Fibroblast of lung (primary cell): ENCODE results near the gene CNNM2. TPM values are rescaled to one million over a fixed set of nuclear protein-coding genes. Genes with fewer than 3 reads are reported as not detected.

Source experiments
- DNase-seq, 2 donors: peaks; one replicate each; pipeline versions ENCODE4 v3.0.0 to v3.0.0-alpha.2; 2010; ENCODE audit warnings: low read depth in 2 of 2
- H2AFZ ChIP-seq: 2 replicates; pipeline ENCODE4 v1.5.1; 2012; ENCODE audit warnings: low read length, control low read depth, inconsistent platforms
- H3K27ac ChIP-seq: 2 replicates; pipeline ENCODE4 v1.5.1; 2011; ENCODE audit warnings: low read length, control low read depth; ENCODE audit not compliant: insufficient read depth
- H3K27me3 ChIP-seq: 2 replicates; pipeline ENCODE4 v1.5.1; 2011; ENCODE audit warnings: mild to moderate bottlenecking, low read length; ENCODE audit not compliant: control insufficient read depth, insufficient read depth
- H3K36me3 ChIP-seq: 2 replicates; pipeline ENCODE4 v1.5.1; 2011; ENCODE audit warnings: low read length; ENCODE audit not compliant: control insufficient read depth, insufficient read depth
- H3K4me1 ChIP-seq: 2 replicates; pipeline ENCODE4 v1.5.1; 2011; ENCODE audit warnings: low read length; ENCODE audit not compliant: control insufficient read depth, insufficient read depth; ENCODE audit errors: extremely low read depth
- H3K4me2 ChIP-seq: 2 replicates; pipeline ENCODE4 v1.5.1; 2011; ENCODE audit warnings: low read length, control low read depth; ENCODE audit not compliant: insufficient read depth; ENCODE audit errors: extremely low read depth
- H3K4me3 ChIP-seq, 4 experiments: fragments of 200-600 bp in 1 of 4; sonication (generic) in 1 of 4; replicated peaks in 1 of 4; 2 replicates each; pipeline ENCODE4 v1.5.1; 2011 to 2016; ENCODE audit warnings: low read length in 4 of 4, low read depth in 3 of 4, mild to moderate bottlenecking in 3 of 4, control low read depth in 2 of 4, inconsistent platforms in 1 of 4, mixed read lengths in 1 of 4; ENCODE audit not compliant: insufficient read depth in 1 of 4; ENCODE audit errors: control extremely low read depth in 1 of 4
- H3K79me2 ChIP-seq: 2 replicates; pipeline ENCODE4 v1.5.1; 2012; ENCODE audit warnings: mild to moderate bottlenecking, low read length, inconsistent platforms; ENCODE audit not compliant: control insufficient read depth, insufficient read depth
- H3K9ac ChIP-seq: 2 replicates; pipeline ENCODE4 v1.5.1; 2011; ENCODE audit warnings: mild to moderate bottlenecking, low read length, control low read depth; ENCODE audit not compliant: insufficient read depth
- H3K9me3 ChIP-seq: 2 replicates; pipeline ENCODE4 v1.5.1; 2012; ENCODE audit warnings: low read depth, low read length; ENCODE audit not compliant: control insufficient read depth, insufficient read depth
- H4K20me1 ChIP-seq: 2 replicates; pipeline ENCODE4 v1.5.1; 2011; ENCODE audit warnings: low read length; ENCODE audit not compliant: control insufficient read depth, insufficient read depth; ENCODE audit errors: extremely low read depth
- EZH2 ChIP-seq: IDR thresholded peaks from 2 replicates; pipeline ENCODE4 v1.5.1; 2012; ENCODE audit warnings: low read length, control low read depth, mild to moderate bottlenecking; ENCODE audit errors: missing control alignments
- polyA plus RNA-seq, 2 donors: library from polyadenylated mRNA; depleted of rRNA in 1 of 2; stranded (reverse) in 1 of 2; unstranded in 1 of 2; fragments of >200 nt; gene quantifications; 2 replicates each; pipeline ENCODE4 v1.2.1, GENCODE V29; 2011 to 2012; ENCODE audit warnings: missing spikeins in 1 of 2
- total RNA-seq: library from RNA; depleted of rRNA; stranded (reverse); fragments of >200 nt; gene quantifications from 2 replicates; pipeline ENCODE4 v1.2.1, GENCODE V29; 2014
- TF ChIP-seq, protein P1 (sequence below), 2 donors: IDR thresholded peaks in 1 of 2; conservative IDR thresholded peaks in 1 of 2; 1 replicate in 1 of 2; 2 replicates in 1 of 2; pipeline ENCODE4 v1.5.1; 2011 to 2012; ENCODE audit warnings: low read length in 2 of 2, control low read depth in 1 of 2, inconsistent platforms in 1 of 2, low read depth in 1 of 2, mild to moderate bottlenecking in 1 of 2

Gene CNNM2
- total and polyA plus RNA-seq, 2 donors (not counting 1 experiment from before 2014, with no cell fraction given), result 3.4 to 6.1 TPM

DNA sequence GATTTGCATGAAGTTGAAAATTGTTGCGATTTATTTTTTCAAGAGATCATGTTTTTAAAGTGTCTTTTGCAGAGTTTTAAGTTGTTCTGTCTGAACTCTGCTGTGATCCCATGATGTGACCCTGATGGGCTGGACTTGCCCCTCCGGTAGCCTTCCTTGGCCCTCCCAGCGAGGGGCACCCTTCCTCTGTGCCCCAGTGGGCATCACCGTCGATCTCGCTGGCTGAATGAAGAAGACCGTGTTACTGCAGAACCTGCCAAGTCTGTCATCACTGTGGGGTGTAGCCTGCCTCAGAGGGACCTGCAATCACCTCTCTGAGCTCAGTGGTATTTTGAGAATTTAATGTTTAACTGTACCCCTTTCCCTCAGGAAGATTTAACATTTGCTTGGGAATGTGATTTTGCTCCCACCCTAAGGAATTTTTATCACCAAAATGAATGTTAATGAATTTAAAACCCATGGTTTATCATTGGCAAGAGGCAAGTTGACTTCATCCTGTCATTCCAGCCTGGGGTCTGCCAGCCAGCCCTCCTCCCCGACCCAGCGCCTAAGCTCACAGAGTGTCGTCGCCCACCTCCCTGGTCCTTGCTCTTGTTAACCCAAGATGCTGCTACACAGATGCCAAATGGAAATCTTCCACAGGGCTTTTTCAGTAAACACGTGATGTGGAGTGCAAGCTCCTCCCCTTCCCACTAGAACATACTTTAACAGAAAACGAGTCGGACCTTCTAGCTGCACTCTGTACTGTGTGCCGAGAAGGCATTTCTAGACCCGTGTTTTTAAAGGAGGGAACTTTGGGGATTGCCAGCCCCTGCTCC, 159.6 kb downstream of the CNNM2 start:
- H3K4me2 ChIP-seq, result no peak overlapping the region
- no peak overlapping the region for H3K9ac ChIP-seq
- no peaks in the 10 kb centered on the region for H3K4me1 ChIP-seq
- no peak overlapping the region for H2AFZ ChIP-seq
- no peak overlapping the region for H3K27ac ChIP-seq
- DNase-seq, result no peak
- H3K9me3 ChIP-seq, result no peaks in the 10 kb centered on the region
- H3K36me3 ChIP-seq, result no peaks in the 10 kb centered on the region
- no peaks in the 10 kb centered on the region for H4K20me1 ChIP-seq
- H3K27me3 ChIP-seq, result no peaks in the 10 kb centered on the region
- no peaks in the 10 kb centered on the region for H3K79me2 ChIP-seq
- no peak overlapping the region for H3K4me3 ChIP-seq
- TF ChIP-seq, protein P1, sequence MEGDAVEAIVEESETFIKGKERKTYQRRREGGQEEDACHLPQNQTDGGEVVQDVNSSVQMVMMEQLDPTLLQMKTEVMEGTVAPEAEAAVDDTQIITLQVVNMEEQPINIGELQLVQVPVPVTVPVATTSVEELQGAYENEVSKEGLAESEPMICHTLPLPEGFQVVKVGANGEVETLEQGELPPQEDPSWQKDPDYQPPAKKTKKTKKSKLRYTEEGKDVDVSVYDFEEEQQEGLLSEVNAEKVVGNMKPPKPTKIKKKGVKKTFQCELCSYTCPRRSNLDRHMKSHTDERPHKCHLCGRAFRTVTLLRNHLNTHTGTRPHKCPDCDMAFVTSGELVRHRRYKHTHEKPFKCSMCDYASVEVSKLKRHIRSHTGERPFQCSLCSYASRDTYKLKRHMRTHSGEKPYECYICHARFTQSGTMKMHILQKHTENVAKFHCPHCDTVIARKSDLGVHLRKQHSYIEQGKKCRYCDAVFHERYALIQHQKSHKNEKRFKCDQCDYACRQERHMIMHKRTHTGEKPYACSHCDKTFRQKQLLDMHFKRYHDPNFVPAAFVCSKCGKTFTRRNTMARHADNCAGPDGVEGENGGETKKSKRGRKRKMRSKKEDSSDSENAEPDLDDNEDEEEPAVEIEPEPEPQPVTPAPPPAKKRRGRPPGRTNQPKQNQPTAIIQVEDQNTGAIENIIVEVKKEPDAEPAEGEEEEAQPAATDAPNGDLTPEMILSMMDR (conservative IDR thresholded peaks at IDR 0.05 in 1 of 2, IDR thresholded peaks at IDR 0.05 in 1 of 2; ENCODE audit: low read depth in 1 of 2, low read length in 2 of 2), result no peak
- TF ChIP-seq EZH2, result no peak

DNA sequence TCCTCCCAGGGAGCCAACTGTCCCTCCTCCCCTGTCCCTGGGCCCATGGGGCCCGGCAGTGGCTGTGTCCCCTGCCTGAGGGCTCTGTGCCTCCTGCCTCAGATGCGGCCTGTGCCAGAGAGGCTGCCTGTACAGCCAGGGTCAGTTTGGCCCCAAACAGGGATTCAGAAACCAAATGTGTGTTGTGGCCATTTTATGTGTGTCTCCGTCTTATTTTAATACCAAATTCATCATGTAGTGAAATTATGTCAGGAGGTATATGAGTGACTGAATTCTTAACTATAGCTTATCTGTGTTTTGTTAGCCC, 160.2 kb downstream of the CNNM2 start:
- Histone ChIP-seq H3K79me2 (no peaks in the 10 kb centered on the region), H3K27ac (no peak overlapping the region), H4K20me1 (no peaks in the 10 kb centered on the region), H2AFZ (no peak overlapping the region), H3K4me3 (no peak overlapping the region), H3K4me1 (no peaks in the 10 kb centered on the region), H3K9ac (no peak overlapping the region), H3K4me2 (no peak overlapping the region), H3K36me3 (no peaks in the 10 kb centered on the region), H3K27me3 (no peaks in the 10 kb centered on the region), H3K9me3 (no peaks in the 10 kb centered on the region)
- DNase-seq, result no peak
- TF ChIP-seq, protein P1 (conservative IDR thresholded peaks at IDR 0.05 in 1 of 2, IDR thresholded peaks at IDR 0.05 in 1 of 2; ENCODE audit: low read depth in 1 of 2, low read length in 2 of 2), result no peak
- no peak for TF ChIP-seq EZH2

DNA sequence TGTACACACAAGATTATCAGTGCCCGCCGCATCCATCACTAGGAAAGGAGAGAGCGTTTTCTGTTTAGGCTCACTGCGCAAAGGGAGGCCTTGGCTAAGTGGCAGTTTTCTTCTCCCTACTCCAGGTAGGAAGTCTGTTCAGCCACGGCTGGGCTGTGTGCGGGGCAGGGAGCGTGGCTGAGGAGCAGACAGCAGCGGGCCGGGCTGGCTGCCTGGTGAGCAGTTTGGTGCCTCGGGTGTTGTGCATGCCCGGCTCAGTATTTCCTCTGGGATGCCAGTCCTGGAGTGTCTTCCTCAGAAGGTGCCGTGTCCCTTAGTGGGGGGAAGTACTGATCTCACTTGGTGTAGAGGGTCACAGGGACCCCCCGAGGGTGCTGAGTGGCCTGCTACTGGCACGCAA, 160.6 kb downstream of the CNNM2 start:
- no peak for DNase-seq

More for the DNA sequence above, 160.6 kb downstream of the CNNM2 start:
- no peak overlapping the region for H2AFZ ChIP-seq
- H3K9ac ChIP-seq, result no peak overlapping the region
- H3K4me3 ChIP-seq, result no peak overlapping the region
- TF ChIP-seq EZH2, result no peak
- TF ChIP-seq, protein P1 (conservative IDR thresholded peaks at IDR 0.05 in 1 of 2, IDR thresholded peaks at IDR 0.05 in 1 of 2; ENCODE audit: low read depth in 1 of 2, low read length in 2 of 2), result no peak
- H3K4me1 ChIP-seq, result no peaks in the 10 kb centered on the region
- H3K36me3 ChIP-seq, result no peaks in the 10 kb centered on the region
- H3K27me3 ChIP-seq, result no peaks in the 10 kb centered on the region
- H3K79me2 ChIP-seq, result no peaks in the 10 kb centered on the region
- H3K4me2 ChIP-seq, result no peak overlapping the region
- H4K20me1 ChIP-seq, result no peaks in the 10 kb centered on the region
- no peaks in the 10 kb centered on the region for H3K9me3 ChIP-seq
- H3K27ac ChIP-seq, result no peak overlapping the region
